Panc1 (cell line): ENCODE results near the gene SEC22A. TPM values are rescaled to one million over a fixed set of nuclear protein-coding genes. Genes with fewer than 3 reads are reported as not detected.

Experiments
- ATAC-seq: fragments of 200-7000 bp; cut with Tn5 transposase; 2 replicates; pipeline ENCODE4 v1.9.1; 2020; ENCODE audit warnings: mild to moderate bottlenecking, moderate library complexity
- BruUV-seq: library from RNA; stranded (reverse); fragments of 400-500 nt; replicated peaks from 2 replicates; lab custom pipeline; 2021; lab: Mats Ljungman, UMichigan
- CTCF ChIA-PET: fragments of 300-600 bp; sonication (Branson Sonifier 250); formaldehyde crosslinking; loops from one replicate; lab custom pipeline; 2022; ENCODE audit warnings: antibody characterized with exemption; lab: Charles Lee
- POLR2A ChIA-PET: fragments of 300-600 bp; sonication (Branson Sonifier 250); formaldehyde crosslinking; loops from one replicate; lab custom pipeline; 2022; ENCODE audit warnings: antibody characterized with exemption; lab: Charles Lee
- DNase-seq: peaks from one replicate; pipeline ENCODE4 v3.0.0-alpha.2; 2010; ENCODE audit warnings: low read depth, low spot score
- H3K27ac ChIP-seq: 2 replicates; pipeline ENCODE4 v1.5.1; 2011; ENCODE audit warnings: mild to moderate bottlenecking, low read length, inconsistent platforms
- H3K27me3 ChIP-seq: fragments of 200-500 bp; sonication (Bioruptor generic); 2 replicates; pipeline ENCODE4 v1.6.0; 2014; ENCODE audit warnings: low read length, inconsistent platforms; ENCODE audit not compliant: control insufficient read depth, insufficient read depth
- H3K36me3 ChIP-seq: fragments of 200-500 bp; sonication (Bioruptor generic); 2 replicates; pipeline ENCODE4 v1.5.1; 2014; ENCODE audit warnings: inconsistent platforms, mild to moderate bottlenecking, low read length, moderate library complexity; ENCODE audit not compliant: control insufficient read depth, insufficient read depth
- H3K4me1 ChIP-seq: 2 replicates; pipeline ENCODE4 v1.5.1; 2011; ENCODE audit warnings: inconsistent platforms, mild to moderate bottlenecking, low read length, moderate library complexity; ENCODE audit not compliant: control insufficient read depth, insufficient read depth
- H3K4me3 ChIP-seq, 2 experiments: 2 replicates each; pipeline ENCODE4 v1.5.1; 2011 to 2012; ENCODE audit warnings: low read depth in 2 of 2, low read length in 2 of 2, mild to moderate bottlenecking in 2 of 2, inconsistent platforms in 1 of 2, moderate library complexity in 1 of 2
- H3K9me3 ChIP-seq: fragments of 200-500 bp; sonication (Bioruptor generic); 2 replicates; pipeline ENCODE4 v1.5.1; 2014; ENCODE audit warnings: low read depth, mild to moderate bottlenecking, inconsistent platforms, low read length, moderate library complexity; ENCODE audit not compliant: control insufficient read depth, insufficient read depth
- POLR2AphosphoS5 ChIP-seq: IDR thresholded peaks from 2 replicates; pipeline ENCODE4 v1.6.1; 2012; ENCODE audit warnings: mild to moderate bottlenecking, low read depth, low read length, moderate library complexity
- REST ChIP-seq, 2 experiments: IDR thresholded peaks; 2 replicates each; pipeline ENCODE4 v1.6.1; 2011 to 2012; ENCODE audit warnings: low read depth in 2 of 2, control low read depth in 1 of 2, low read length in 1 of 2, mild to moderate bottlenecking in 1 of 2, moderate library complexity in 1 of 2; ENCODE audit not compliant: insufficient read depth in 1 of 2
- SIN3A ChIP-seq: IDR thresholded peaks from 2 replicates; pipeline ENCODE4 v1.6.1; 2012; ENCODE audit warnings: low read depth, mild to moderate bottlenecking, low read length, moderate library complexity, borderline replicate concordance; ENCODE audit not compliant: insufficient read depth
- TCF7L2 ChIP-seq: IDR thresholded peaks from 2 replicates; pipeline ENCODE4 v1.6.1; 2011; ENCODE audit warnings: mild to moderate bottlenecking, low read depth, low read length, inconsistent platforms
- in situ Hi-C: cut with HindIII; loops from 2 replicates; pipeline ENCODE4 v1.10.0; 2016; ENCODE audit warnings: low sequenced_read_pairs, low pct_unique_long_range_greater_than_20kb
- intact Hi-C: fragments of 100-400 bp; cut with micrococcal nuclease; formaldehyde crosslinking; loops from one replicate; pipeline ENCODE4 v1.10.0; 2022; ENCODE audit not compliant: unreplicated experiment
- total RNA-seq: library from RNA; stranded (reverse); gene quantifications from one replicate; pipeline ENCODE4 v1.2.1, GENCODE V29; 2021; ENCODE audit not compliant: unreplicated experiment
- TF ChIP-seq, protein P1 (sequence below): fragments of 450-650 bp; IDR thresholded peaks from 2 replicates; pipeline ENCODE4 v1.5.1; 2017; ENCODE audit warnings: mild to moderate bottlenecking

Gene SEC22A
- total RNA-seq, 1 experiment from 2014 or later, result 22.7 TPM

GRCh38 chr3:123298903-123299302 is 97.2 kb downstream of the SEC22A start:
- no peaks in the 10 kb centered on the region; the same call in 1 of the 2 replicates for H3K27me3 ChIP-seq
- ChIA-PET POLR2A (no interaction called here), CTCF (interaction anchor here (0.8 kb wide), 1 partner anchor 8 kb away, joined by 3 read pairs; no protein-coding TSS in a partner anchor)
- no peak overlapping the region for H3K27ac ChIP-seq
- H3K4me3 ChIP-seq, result no peak overlapping the region
- intact Hi-C loops (no loop called here), in situ Hi-C loops (no loop called here)
- BruUV-seq, result no TSS peak
- ATAC-seq (no peak), DNase-seq (no peak)
- no peaks in the 10 kb centered on the region for H3K4me1 ChIP-seq
- H3K9me3 ChIP-seq, result no peaks in the 10 kb centered on the region
- H3K36me3 ChIP-seq, result no peaks in the 10 kb centered on the region
- TF ChIP-seq, protein P1, sequence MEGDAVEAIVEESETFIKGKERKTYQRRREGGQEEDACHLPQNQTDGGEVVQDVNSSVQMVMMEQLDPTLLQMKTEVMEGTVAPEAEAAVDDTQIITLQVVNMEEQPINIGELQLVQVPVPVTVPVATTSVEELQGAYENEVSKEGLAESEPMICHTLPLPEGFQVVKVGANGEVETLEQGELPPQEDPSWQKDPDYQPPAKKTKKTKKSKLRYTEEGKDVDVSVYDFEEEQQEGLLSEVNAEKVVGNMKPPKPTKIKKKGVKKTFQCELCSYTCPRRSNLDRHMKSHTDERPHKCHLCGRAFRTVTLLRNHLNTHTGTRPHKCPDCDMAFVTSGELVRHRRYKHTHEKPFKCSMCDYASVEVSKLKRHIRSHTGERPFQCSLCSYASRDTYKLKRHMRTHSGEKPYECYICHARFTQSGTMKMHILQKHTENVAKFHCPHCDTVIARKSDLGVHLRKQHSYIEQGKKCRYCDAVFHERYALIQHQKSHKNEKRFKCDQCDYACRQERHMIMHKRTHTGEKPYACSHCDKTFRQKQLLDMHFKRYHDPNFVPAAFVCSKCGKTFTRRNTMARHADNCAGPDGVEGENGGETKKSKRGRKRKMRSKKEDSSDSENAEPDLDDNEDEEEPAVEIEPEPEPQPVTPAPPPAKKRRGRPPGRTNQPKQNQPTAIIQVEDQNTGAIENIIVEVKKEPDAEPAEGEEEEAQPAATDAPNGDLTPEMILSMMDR, result no peak
- TF ChIP-seq REST (IDR thresholded peaks at IDR 0.05; ENCODE audit: insufficient read depth in 1 of 2, low read depth in 2 of 2, low read length in 1 of 2), result no peak
- TF ChIP-seq SIN3A, result no peak
- no peak for TF ChIP-seq TCF7L2
- TF ChIP-seq POLR2AphosphoS5, result no peak

DNA sequence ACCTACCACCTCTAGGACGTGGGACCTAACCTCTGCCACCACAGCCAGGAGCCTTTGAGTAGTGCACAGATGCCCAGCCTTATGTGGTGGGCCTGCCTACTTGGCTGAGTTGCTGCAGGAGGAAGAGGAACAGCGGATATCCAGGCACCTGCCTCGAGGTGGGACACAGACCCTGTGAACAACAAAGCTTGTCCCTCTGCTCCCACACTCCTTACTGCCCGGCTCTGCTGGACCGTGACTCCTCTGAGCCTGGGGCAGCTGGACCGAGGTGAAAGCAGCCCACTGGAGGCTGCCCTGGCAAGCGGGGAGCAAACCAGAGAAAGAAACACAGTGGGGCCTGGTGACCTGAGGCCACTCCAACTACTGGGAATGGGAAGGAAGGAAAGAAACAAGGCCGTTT is 97.8 kb downstream of the SEC22A start:
- in situ Hi-C loops (no loop called here), intact Hi-C loops (no loop called here)
- TF ChIP-seq SIN3A (no peak), POLR2AphosphoS5 (no peak), TCF7L2 (no peak), REST (IDR thresholded peaks at IDR 0.05; ENCODE audit: insufficient read depth in 1 of 2, low read depth in 2 of 2, low read length in 1 of 2) (no peak)
- TF ChIP-seq, protein P1, result no peak
- no TSS peak for BruUV-seq
- no peaks in the 10 kb centered on the region for H3K36me3 ChIP-seq
- H3K27me3 ChIP-seq, result no peaks in the 10 kb centered on the region
- ChIA-PET POLR2A (no interaction called here), CTCF (no interaction called here)
- ATAC-seq (no peak), DNase-seq (no peak)
- no peaks in the 10 kb centered on the region for H3K9me3 ChIP-seq
- H3K4me3 ChIP-seq, result no peak overlapping the region
- no peak overlapping the region for H3K27ac ChIP-seq
- no peaks in the 10 kb centered on the region for H3K4me1 ChIP-seq
